ENCODE results near the gene ADCY1.

The ADCY1 gene

DNA sequence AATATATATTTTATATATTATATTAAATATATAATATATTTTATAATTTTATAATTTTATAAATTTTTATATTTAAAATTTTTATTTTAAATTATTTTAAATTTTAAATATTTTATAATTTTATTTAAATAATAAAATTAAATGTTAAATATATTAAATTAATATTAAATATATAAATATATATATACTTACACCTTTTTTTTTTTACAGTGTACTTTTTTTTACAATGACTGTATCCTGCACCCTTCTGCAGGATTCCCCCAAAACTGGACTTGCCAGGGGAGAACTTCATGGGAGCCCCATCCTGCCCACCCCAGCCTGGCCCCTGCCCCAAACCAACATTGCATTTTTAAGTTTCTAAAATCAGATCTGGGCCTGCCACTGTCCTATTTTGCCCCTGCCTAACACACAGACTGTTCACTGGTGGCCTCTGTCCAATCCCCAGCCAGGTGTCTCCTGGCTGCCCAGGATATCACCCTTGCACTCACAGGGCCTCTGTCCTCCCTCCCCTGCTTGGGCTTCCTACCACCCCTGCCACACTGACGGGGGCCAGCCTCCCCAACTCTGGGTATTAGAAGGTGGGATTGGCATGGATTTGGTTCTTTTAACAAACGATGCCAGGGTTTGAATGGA is 138.0 kb downstream of the ADCY1 start:
- TF ChIP-seq POLR2AphosphoS5 (IDR thresholded peaks at IDR 0.05; ENCODE audit: borderline replicate concordance, low read depth, low read length) (no peak), EZH2 (IDR thresholded peaks at IDR 0.05) (no peak), FOXP2 (optimal IDR thresholded peaks at IDR 0.05; ENCODE audit: control extremely low read depth, extremely low read length, insufficient read depth) (no peak)
- Histone ChIP-seq H3K36me3 (ENCODE audit: insufficient read depth, low read length) (no peaks in the 10 kb centered on the region), H3K4me3 (no peak overlapping the region)

DNA sequence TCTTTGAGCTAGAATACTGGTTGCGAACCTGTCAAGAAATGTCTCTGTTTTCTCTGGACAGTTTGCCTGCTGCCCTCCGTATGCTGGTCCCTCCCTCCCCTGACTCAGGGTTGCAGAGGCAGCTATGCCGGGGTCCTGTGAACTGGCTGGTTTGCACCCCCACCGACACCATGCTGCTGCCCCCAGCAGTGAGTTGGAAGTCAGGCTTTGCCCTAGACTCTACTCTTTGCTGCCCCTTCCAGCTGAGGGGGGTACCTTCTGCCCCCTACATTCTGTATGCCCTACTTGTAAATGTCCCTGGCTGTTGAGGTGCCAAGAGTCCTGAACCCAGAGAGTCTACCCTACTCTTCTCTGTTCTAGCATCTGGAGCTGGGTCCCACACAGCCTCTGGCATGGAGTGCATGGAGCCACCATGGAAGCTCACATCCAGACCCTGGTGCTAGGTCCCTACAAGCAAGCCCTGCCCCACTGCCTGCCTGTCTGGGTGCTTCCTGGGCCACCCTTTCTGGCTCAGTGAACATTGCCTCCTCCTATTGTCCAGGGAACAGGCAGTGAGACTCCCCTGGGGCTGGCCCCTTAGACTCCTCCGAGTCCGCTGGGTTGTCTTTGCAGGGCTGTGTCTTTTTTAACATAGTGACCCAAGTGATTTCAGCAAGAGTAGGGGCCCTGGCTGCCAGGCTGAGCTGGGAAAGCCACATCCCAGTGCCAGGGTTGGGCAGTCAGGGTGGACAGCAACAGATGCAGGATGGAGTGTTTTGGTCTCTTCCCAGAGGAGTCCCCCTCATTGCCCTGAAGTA is 138.9 kb downstream of the ADCY1 start:
- TF ChIP-seq FOXP2 (optimal IDR thresholded peaks at IDR 0.05; ENCODE audit: control extremely low read depth, extremely low read length, insufficient read depth) (no peak), POLR2AphosphoS5 (IDR thresholded peaks at IDR 0.05; ENCODE audit: borderline replicate concordance, low read depth, low read length) (no peak), EZH2 (IDR thresholded peaks at IDR 0.05) (no peak)
- no peak overlapping the region for H3K9ac ChIP-seq (ENCODE audit: insufficient read length)
- no peak overlapping the region for H3K4me3 ChIP-seq
- DNase-seq (ENCODE audit: low read depth, low spot score) = no peak
- H3K36me3 ChIP-seq (ENCODE audit: insufficient read depth, low read length) = no peaks in the 10 kb centered on the region
- H3K27ac ChIP-seq = no peak overlapping the region
- H3K9me3 ChIP-seq (ENCODE audit: low read depth, low read length) = no peaks in the 10 kb centered on the region

More for the DNA sequence above, 138.0 kb downstream of the ADCY1 start:
- no peak overlapping the region for H3K9ac ChIP-seq (ENCODE audit: insufficient read length)
- no peak overlapping the region for H3K27ac ChIP-seq
- no peaks in the 10 kb centered on the region for H3K9me3 ChIP-seq (ENCODE audit: low read depth, low read length)
- no peak for DNase-seq (ENCODE audit: low read depth, low spot score)

DNA sequence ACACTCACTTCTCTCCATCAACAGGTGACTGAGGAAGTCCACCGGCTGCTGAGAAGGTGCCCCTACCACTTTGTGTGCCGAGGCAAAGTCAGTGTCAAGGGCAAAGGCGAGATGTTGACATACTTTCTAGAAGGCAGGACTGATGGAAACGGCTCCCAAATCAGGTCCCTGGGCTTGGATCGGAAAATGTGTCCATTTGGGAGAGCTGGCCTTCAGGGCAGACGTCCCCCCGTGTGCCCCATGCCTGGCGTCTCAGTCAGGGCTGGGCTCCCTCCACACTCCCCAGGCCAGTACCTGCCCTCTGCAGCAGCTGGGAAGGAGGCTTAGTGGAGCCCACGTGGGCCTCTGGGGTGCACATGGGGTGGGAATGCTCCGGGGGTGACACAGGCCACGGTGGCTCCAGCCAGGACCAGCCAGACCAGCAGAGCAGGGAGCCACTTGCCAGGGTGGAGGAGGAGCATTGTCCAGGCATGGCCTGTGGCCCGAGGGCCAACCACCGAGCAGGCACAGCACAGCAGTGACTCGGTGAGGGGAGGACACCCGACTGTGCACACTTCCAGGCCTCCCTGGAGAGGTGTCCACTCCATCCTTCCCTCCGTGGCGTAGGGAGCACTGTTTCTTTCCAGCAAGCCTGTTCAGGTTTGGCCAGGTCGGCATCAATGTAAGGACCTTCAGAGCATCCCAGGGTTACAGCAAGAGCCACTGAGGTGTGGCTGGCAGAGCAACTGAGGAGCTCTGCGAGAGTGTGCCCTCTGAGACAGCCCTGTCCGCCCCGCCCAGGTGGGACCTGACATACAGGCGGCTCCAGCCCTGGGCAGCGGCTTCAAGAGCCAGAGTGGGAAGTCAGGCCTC is 139.7 kb downstream of the ADCY1 start:
- Histone ChIP-seq H3K9me3 (ENCODE audit: low read depth, low read length) (no peaks in the 10 kb centered on the region), H3K9ac (ENCODE audit: insufficient read length) (no peak overlapping the region), H3K36me3 (ENCODE audit: insufficient read depth, low read length) (no peaks in the 10 kb centered on the region), H3K4me3 (no peak overlapping the region), H3K27ac (no peak overlapping the region)
- no peak for DNase-seq (ENCODE audit: low read depth, low spot score)
- no peak for TF ChIP-seq EZH2 (IDR thresholded peaks at IDR 0.05)
- TF ChIP-seq FOXP2 (optimal IDR thresholded peaks at IDR 0.05; ENCODE audit: control extremely low read depth, extremely low read length, insufficient read depth) = no peak
- TF ChIP-seq POLR2AphosphoS5 (IDR thresholded peaks at IDR 0.05; ENCODE audit: borderline replicate concordance, low read depth, low read length) = no peak

DNA sequence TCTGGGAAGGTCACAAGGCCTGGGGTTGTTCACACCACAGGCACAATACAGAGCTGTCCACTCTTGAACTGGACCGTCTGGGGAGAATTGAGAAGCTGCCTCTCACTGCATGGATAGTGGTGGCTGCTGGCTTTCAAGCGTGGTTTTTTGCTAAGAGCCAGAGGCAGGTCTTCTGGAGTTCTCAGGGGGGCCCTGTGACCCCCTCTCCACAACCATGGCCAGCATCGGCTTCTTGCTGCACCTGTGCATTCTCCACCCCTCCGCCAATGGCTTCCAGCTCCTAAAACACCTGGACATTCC is 140.3 kb downstream of the ADCY1 start:
- H3K4me3 ChIP-seq = no peak overlapping the region
- H3K9ac ChIP-seq (ENCODE audit: insufficient read length) = no peak overlapping the region
- DNase-seq (ENCODE audit: low read depth, low spot score) = no peak
- H3K9me3 ChIP-seq (ENCODE audit: low read depth, low read length) = no peaks in the 10 kb centered on the region
- no peaks in the 10 kb centered on the region for H3K36me3 ChIP-seq (ENCODE audit: insufficient read depth, low read length)
- H3K27ac ChIP-seq = no peak overlapping the region
- TF ChIP-seq FOXP2 (optimal IDR thresholded peaks at IDR 0.05; ENCODE audit: control extremely low read depth, extremely low read length, insufficient read depth) = no peak
- no peak for TF ChIP-seq EZH2 (IDR thresholded peaks at IDR 0.05)
- TF ChIP-seq POLR2AphosphoS5 (IDR thresholded peaks at IDR 0.05; ENCODE audit: borderline replicate concordance, low read depth, low read length) = no peak

DNA sequence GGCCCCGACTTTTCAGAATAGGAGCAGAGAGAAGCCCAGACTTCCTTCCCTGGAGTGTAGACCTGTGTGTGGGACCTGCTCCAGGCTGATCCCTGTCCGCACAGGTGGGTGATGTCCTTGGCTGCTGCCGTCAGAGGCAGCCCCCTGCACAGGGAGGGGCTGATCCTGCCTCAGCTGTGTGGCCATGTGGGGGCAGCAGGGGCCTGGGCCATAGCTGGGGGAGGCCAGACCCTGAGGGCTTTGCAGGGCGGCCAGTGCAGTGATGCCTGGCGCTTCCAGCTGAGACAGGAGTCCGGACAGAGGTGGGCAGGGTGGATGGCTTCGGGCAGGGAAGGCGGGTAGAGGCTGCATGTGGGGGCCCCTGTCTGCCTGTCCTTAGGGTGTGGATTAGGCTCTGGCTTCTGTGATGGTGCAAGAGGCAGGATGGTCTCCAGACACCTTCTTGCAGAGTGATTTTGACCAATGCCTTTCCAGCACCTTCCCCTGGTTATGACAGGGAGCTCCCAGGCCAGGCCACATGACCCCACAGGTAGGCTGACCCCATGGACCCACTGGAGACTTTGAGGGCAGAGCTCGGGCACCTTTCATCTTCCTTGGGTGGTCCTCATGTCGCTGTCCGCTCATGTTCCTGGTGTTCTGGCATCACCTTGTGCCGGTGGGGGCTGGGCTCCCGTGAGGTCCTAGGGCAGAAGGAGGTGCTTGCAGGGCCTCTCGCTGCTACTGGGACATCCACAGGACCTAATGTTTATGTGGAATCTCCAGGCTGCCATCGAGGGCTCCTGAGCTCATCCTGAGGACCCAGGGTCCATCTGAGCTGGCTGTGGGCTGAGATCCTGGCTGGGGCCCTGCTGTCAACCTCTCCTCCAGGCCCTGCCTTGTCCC is 141.5 kb downstream of the ADCY1 start:
- Histone ChIP-seq H3K9me3 (ENCODE audit: low read depth, low read length) (no peaks in the 10 kb centered on the region), H3K36me3 (ENCODE audit: insufficient read depth, low read length) (no peaks in the 10 kb centered on the region), H3K4me3 (no peak overlapping the region), H3K9ac (ENCODE audit: insufficient read length) (no peak overlapping the region), H3K27ac (no peak overlapping the region)
- DNase-seq (ENCODE audit: low read depth, low spot score) = no peak
- TF ChIP-seq FOXP2 (optimal IDR thresholded peaks at IDR 0.05; ENCODE audit: control extremely low read depth, extremely low read length, insufficient read depth) = no peak
- TF ChIP-seq EZH2 (IDR thresholded peaks at IDR 0.05) = no peak
- TF ChIP-seq POLR2AphosphoS5 (IDR thresholded peaks at IDR 0.05; ENCODE audit: borderline replicate concordance, low read depth, low read length) = no peak

DNA sequence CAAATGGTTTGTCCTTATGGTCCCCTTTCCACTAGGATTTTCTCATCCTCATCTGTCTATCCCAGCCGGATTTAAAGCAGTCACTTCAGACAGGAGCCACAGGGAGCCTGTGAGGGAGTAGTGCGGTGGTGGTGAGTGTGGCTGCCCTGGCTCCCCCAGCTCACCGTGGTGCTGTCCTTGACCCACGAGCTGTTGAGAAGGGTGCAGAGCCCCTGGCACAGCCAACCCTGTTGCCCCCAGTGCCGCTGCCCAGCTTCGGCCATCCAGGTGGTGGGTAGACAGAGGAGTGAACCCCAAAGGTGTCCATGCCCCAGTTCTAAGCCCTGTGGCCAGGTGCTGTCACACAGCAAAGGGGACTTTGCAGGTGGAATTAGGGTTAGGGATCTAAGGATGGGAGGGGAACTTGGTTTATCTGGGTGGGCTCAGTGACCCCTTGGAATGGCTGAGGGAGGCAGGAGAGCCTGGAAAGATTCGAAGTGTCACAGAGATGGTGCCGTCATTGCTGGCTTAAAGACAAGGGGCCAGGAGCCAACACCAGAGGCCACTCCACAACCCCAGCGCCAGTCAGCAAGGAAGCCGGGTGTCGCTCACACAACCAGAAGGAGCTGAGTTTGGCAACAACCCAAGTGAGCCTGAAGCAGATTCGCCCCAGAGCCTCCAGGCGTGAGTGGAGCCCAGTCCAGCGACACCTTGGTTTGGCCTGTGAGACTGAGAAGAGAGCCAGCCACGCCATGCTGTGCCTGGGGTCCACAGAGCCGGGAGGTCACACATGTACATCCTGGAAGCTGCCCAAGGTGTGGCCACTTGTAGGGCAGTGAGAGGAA is 142.4 kb downstream of the ADCY1 start:
- no peak for DNase-seq (ENCODE audit: low read depth, low spot score)
- H3K9ac ChIP-seq (ENCODE audit: insufficient read length) = no peak overlapping the region
- no peaks in the 10 kb centered on the region for H3K9me3 ChIP-seq (ENCODE audit: low read depth, low read length)
- no peak overlapping the region for H3K27ac ChIP-seq
- TF ChIP-seq EZH2 (IDR thresholded peaks at IDR 0.05) = no peak
- TF ChIP-seq POLR2AphosphoS5 (IDR thresholded peaks at IDR 0.05; ENCODE audit: borderline replicate concordance, low read depth, low read length) = no peak
- no peak for TF ChIP-seq FOXP2 (optimal IDR thresholded peaks at IDR 0.05; ENCODE audit: control extremely low read depth, extremely low read length, insufficient read depth)
- no peak overlapping the region for H3K4me3 ChIP-seq
- no peaks in the 10 kb centered on the region for H3K36me3 ChIP-seq (ENCODE audit: insufficient read depth, low read length)

DNA sequence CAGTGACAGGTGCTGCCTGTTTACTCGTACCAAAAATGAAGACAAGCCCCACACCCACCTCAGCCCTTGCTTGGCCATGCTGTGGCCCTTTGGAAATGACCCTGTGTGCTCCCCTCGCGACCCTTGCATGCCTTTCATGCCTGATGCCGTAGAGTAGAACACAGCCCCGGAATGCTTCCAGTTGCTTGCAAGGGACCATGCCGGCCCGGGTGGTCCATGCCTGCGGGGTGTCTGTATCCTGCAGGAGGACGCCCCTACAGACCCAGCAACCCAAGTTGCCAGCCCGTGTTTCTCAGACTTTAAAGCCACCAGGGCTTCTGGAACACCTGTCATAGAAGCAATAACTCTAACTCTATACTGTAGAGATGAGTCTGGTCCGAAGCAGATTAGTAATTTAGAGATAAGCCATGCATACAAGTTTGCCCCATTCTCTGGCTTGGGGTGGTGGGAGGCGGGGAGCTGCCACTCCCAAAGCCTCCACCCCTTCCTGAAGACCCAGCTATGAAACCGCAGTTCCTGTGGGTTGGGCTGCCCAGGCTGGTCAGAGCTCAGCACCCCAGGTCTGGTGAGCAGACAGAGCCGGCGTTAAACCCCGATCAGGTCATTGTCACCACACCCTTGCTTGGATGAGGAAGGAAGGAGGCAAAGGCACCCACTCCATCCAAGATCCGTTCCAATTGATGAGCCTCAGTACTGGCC is 143.5 kb downstream of the ADCY1 start:
- H3K27ac ChIP-seq = no peak overlapping the region
- H3K36me3 ChIP-seq (ENCODE audit: insufficient read depth, low read length) = no peaks in the 10 kb centered on the region
- H3K9me3 ChIP-seq (ENCODE audit: low read depth, low read length) = no peaks in the 10 kb centered on the region
- TF ChIP-seq POLR2AphosphoS5 (IDR thresholded peaks at IDR 0.05; ENCODE audit: borderline replicate concordance, low read depth, low read length) (no peak), FOXP2 (optimal IDR thresholded peaks at IDR 0.05; ENCODE audit: control extremely low read depth, extremely low read length, insufficient read depth) (no peak), EZH2 (IDR thresholded peaks at IDR 0.05) (no peak)
- no peak overlapping the region for H3K9ac ChIP-seq (ENCODE audit: insufficient read length)
- no peak overlapping the region for H3K4me3 ChIP-seq
- no peak for DNase-seq (ENCODE audit: low read depth, low spot score)
